Measurements from ENCODE around the gene LYPD6B.

- TF ChIP-seq POLR2A (IDR thresholded peaks at IDR 0.05) (no peak), EP300 (IDR thresholded peaks at IDR 0.05) (no peak)
These were observed 32.3 kb downstream of the LYPD6B start for GRCh38 chr2:149070681-149071320.

Data from ovary (tissue), 1 donor.